ENCODE data around the gene ACTR6.

- no peak for TF ChIP-seq POLR2A (IDR thresholded peaks at IDR 0.05)
- TF ChIP-seq CTCF (IDR thresholded peaks at IDR 0.05) = no peak
- TF ChIP-seq EP300 (IDR thresholded peaks at IDR 0.05) = no peak
Measured at GRCh38 chr12:100214518-100214917, 13.9 kb downstream of the ACTR6 start.
